Thymus (tissue), 11 donors: Measurements from ENCODE around the gene BMPR1A. TPM values are rescaled to one million over a fixed set of nuclear protein-coding genes. Genes with fewer than 3 reads are reported as not detected.
A peak's percentile ranks its signal among the peaks of the same experiment; 100 is the strongest.

Experiments
- DNase-seq, 9 donors: peaks; one replicate each; pipeline ENCODE4 v3.0.0-alpha.2; 2013; ENCODE audit warnings: low spot score in 9 of 9, low read depth in 6 of 9, missing footprints in 1 of 9
- H3K27ac ChIP-seq, 2 donors: one replicate each; pipeline ENCODE4 v1.5.1; 2013; ENCODE audit warnings: control low read depth in 1 of 2, low read depth in 1 of 2, low read length in 1 of 2, mild to moderate bottlenecking in 1 of 2, moderate library complexity in 1 of 2
- H3K27me3 ChIP-seq, 2 donors: one replicate each; pipeline ENCODE4 v1.5.1; 2013; ENCODE audit warnings: low read length in 1 of 2; ENCODE audit not compliant: control insufficient read depth in 2 of 2, insufficient read depth in 1 of 2
- H3K36me3 ChIP-seq, 2 donors: one replicate each; pipeline ENCODE4 v1.5.1; 2013; ENCODE audit warnings: low read length in 1 of 2, mild to moderate bottlenecking in 1 of 2, moderate library complexity in 1 of 2; ENCODE audit not compliant: control insufficient read depth in 2 of 2, insufficient read depth in 2 of 2
- H3K4me1 ChIP-seq, 2 donors: one replicate each; pipeline ENCODE4 v1.5.1; 2013; ENCODE audit warnings: low read length in 2 of 2; ENCODE audit not compliant: control insufficient read depth in 2 of 2, insufficient read depth in 2 of 2
- H3K4me3 ChIP-seq, 2 donors: one replicate each; pipeline ENCODE4 v1.5.1; 2013; ENCODE audit warnings: low read length in 2 of 2, control low read depth in 1 of 2, mild to moderate bottlenecking in 1 of 2
- H3K9me3 ChIP-seq, 2 donors: one replicate each; pipeline ENCODE4 v1.5.1; 2013; ENCODE audit warnings: low read length in 1 of 2, mild to moderate bottlenecking in 1 of 2; ENCODE audit not compliant: control insufficient read depth in 2 of 2, insufficient read depth in 1 of 2
- WGBS: extraction: QIAGEN DNeasy Blood & Tissue Kit; methylation state at CpG from one replicate; pipeline ENCODE4 v1.1.7; 2013; 5-methylcytosine and 5-hydroxymethylcytosine counted together
- polyA plus RNA-seq: library from polyadenylated mRNA; stranded (reverse); fragments of 200-250 nt; gene quantifications from one replicate; pipeline ENCODE4 v1.2.3, GENCODE V29; 2013
- total RNA-seq: library from RNA; stranded (reverse); fragments of 120-200 nt; gene quantifications from one replicate; pipeline ENCODE4 v1.2.4, GENCODE V29; 2013
- donor health status: healthy.

BMPR1A gene
- total and polyA plus RNA-seq, 2 donors, result 5.5 to 10.4 TPM

GRCh38 chr10:86711513-86712316 lies 44.7 kb upstream of the BMPR1A start:
- Histone ChIP-seq H3K4me3 (peak overlapping the region; percentile 49 to 85), H3K9me3 (peaks cover 0 to 7% of the 10 kb centered on the region in 2 donors), H3K27ac (peak overlapping the region; percentile 58 to 88), H3K27me3 (peaks cover 0 to 18% of the 10 kb centered on the region in 2 donors), H3K36me3 (no peaks in the 10 kb centered on the region), H3K4me1 (peaks cover 0 to 12% of the 10 kb centered on the region in 2 donors)
- 1% methylated on average over 82 of the region's 82 CpGs for WGBS
- DNase-seq, result peak in 6 of 9 donors; percentile 17 to 60 (median 27)

GRCh38 chr10:86712317-86712707 lies 44.1 kb upstream of the BMPR1A start:
- no peaks in the 10 kb centered on the region for H3K36me3 ChIP-seq
- H3K27me3 ChIP-seq, result peaks cover 0 to 18% of the 10 kb centered on the region in 2 donors
- H3K27ac ChIP-seq, result peak overlapping the region in 1 of 2 donors; percentile 58
- peaks cover 0 to 7% of the 10 kb centered on the region in 2 donors for H3K9me3 ChIP-seq
- no peak for DNase-seq
- 72% methylated on average over 9 of the region's 9 CpGs for WGBS
- peaks cover 0 to 12% of the 10 kb centered on the region in 2 donors for H3K4me1 ChIP-seq
- H3K4me3 ChIP-seq, result peak overlapping the region; percentile 49 to 85

- no peak for DNase-seq
- Histone ChIP-seq H3K36me3 (no peaks in the 10 kb centered on the region), H3K4me3 (no peak overlapping the region), H3K9me3 (peaks cover 0 to 7% of the 10 kb centered on the region in 2 donors), H3K27ac (no peak overlapping the region), H3K27me3 (peaks cover 0 to 18% of the 10 kb centered on the region in 2 donors), H3K4me1 (peaks cover 0 to 12% of the 10 kb centered on the region in 2 donors)
- 75% methylated on average over 6 of the region's 6 CpGs for WGBS
These were observed 41.1 kb upstream of the BMPR1A start for GRCh38 chr10:86715156-86715795.

GRCh38 chr10:86715836-86716235 lies 40.6 kb upstream of the BMPR1A start:
- Histone ChIP-seq H3K27ac (no peak overlapping the region), H3K27me3 (peaks cover 0 to 16% of the 10 kb centered on the region in 2 donors), H3K36me3 (no peaks in the 10 kb centered on the region), H3K9me3 (peaks cover 0 to 1% of the 10 kb centered on the region in 2 donors), H3K4me1 (peaks cover 0 to 9% of the 10 kb centered on the region in 2 donors), H3K4me3 (no peak overlapping the region)
- WGBS, result 95% methylated on average over 5 of the region's 5 CpGs
- DNase-seq, result no peak

GRCh38 chr10:86716466-86716865 lies 40.0 kb upstream of the BMPR1A start:
- no peak for DNase-seq

GRCh38 chr10:86718556-86718955 lies 37.9 kb upstream of the BMPR1A start:
- Histone ChIP-seq H3K27me3 (peaks cover 0 to 5% of the 10 kb centered on the region in 2 donors), H3K27ac (no peak overlapping the region), H3K4me1 (no peaks in the 10 kb centered on the region), H3K9me3 (no peaks in the 10 kb centered on the region), H3K36me3 (no peaks in the 10 kb centered on the region), H3K4me3 (no peak overlapping the region)
- no peak for DNase-seq
- 97% methylated on average over 8 of the region's 8 CpGs for WGBS

More at GRCh38 chr10:86716466-86716865, 40.0 kb upstream of the BMPR1A start:
- 98% methylated on average over 13 of the region's 13 CpGs for WGBS
- H3K36me3 ChIP-seq, result no peaks in the 10 kb centered on the region
- H3K4me3 ChIP-seq, result no peak overlapping the region
- H3K27ac ChIP-seq, result no peak overlapping the region
- H3K4me1 ChIP-seq, result peaks cover 0 to 7% of the 10 kb centered on the region in 2 donors
- H3K9me3 ChIP-seq, result no peaks in the 10 kb centered on the region
- peaks cover 0 to 18% of the 10 kb centered on the region in 2 donors for H3K27me3 ChIP-seq

GRCh38 chr10:86721232-86721631 lies 35.2 kb upstream of the BMPR1A start:
- Histone ChIP-seq H3K4me1 (no peaks in the 10 kb centered on the region), H3K27ac (no peak overlapping the region), H3K27me3 (peaks cover 0 to 5% of the 10 kb centered on the region in 2 donors), H3K36me3 (no peaks in the 10 kb centered on the region), H3K9me3 (no peaks in the 10 kb centered on the region), H3K4me3 (no peak overlapping the region)
- no peak for DNase-seq
- WGBS, result 94% methylated on average over 5 of the region's 5 CpGs

GRCh38 chr10:86723009-86723408 lies 33.4 kb upstream of the BMPR1A start:
- 31% methylated on average over 2 of the region's 2 CpGs for WGBS
- Histone ChIP-seq H3K27me3 (peaks cover 0 to 5% of the 10 kb centered on the region in 2 donors), H3K9me3 (no peaks in the 10 kb centered on the region), H3K4me3 (no peak overlapping the region), H3K27ac (no peak overlapping the region), H3K4me1 (no peaks in the 10 kb centered on the region), H3K36me3 (no peaks in the 10 kb centered on the region)
- no peak for DNase-seq

GRCh38 chr10:86724445-86724844 lies 32.0 kb upstream of the BMPR1A start:
- H3K27ac ChIP-seq, result no peak overlapping the region
- H3K4me1 ChIP-seq, result no peaks in the 10 kb centered on the region
- H3K4me3 ChIP-seq, result no peak overlapping the region
- no peaks in the 10 kb centered on the region for H3K36me3 ChIP-seq
- peaks cover 0 to 5% of the 10 kb centered on the region in 2 donors for H3K27me3 ChIP-seq
- DNase-seq, result no peak
- no peaks in the 10 kb centered on the region for H3K9me3 ChIP-seq
- 98% methylated on average over 6 of the region's 6 CpGs for WGBS
